ENCODE measurements around the gene BLVRB. TPM values are rescaled to one million over a fixed set of nuclear protein-coding genes. Genes with fewer than 3 reads are reported as not detected.

BLVRB gene
- total RNA-seq: 100 to 1,000 TPM in 2 of 7 donors, 10 to 100 TPM in 5; 64.0 to 135 (median 75.5) TPM
- 10 to 100 TPM; 16.8 to 88.5 TPM for polyA plus RNA-seq
- long read RNA-seq, donor 1, transcript BLVRB-201 (5 exons, 873 nt): major isoform, 56 of 75 reads
- long read RNA-seq, donor 1, partial matches to known transcripts: 1 of 75 reads
- long read RNA-seq, donor 1, other reads (novel, unspliced or antisense): 17 of 75 reads
- long read RNA-seq, donor 2, transcript BLVRB-201 (5 exons, 873 nt): major isoform, 22 of 22 reads
- long read RNA-seq, donor 2, partial matches to known transcripts: 0 of 22 reads
- long read RNA-seq, donor 2, other reads (novel, unspliced or antisense): 0 of 22 reads
- long read RNA-seq, donor 3, transcript BLVRB-201 (5 exons, 873 nt): major isoform, 68 of 75 reads
- long read RNA-seq, donor 3, partial matches to known transcripts: 5 of 75 reads
- long read RNA-seq, donor 3, other reads (novel, unspliced or antisense): 1 of 75 reads

GRCh38 chr19:40465557-40466218 lies at the start of gene BLVRB:
BLVRB (minus strand) TSS chr19:40465745; CDS start chr19:40465688, 57 bp downstream.
- peak; percentile 100 for DNase-seq
- 0 to 1% (median 0%) methylated on average over 45 to 54 of the region's 54 CpGs for WGBS, 3 donors
- intact Hi-C loops (cut with DNase I): loop anchor here in 3 of 4 donors (10.0 kb wide), 3 partner anchors 109 to 139 kb away; partner anchors contain the start of genes LTBP4 (in 2 of the 3) and SHKBP1 (in 1 of the 3)
- H3K36me3 ChIP-seq: no peaks in the 10 kb centered on the region
- TF ChIP-seq EP300 (IDR thresholded peaks at IDR 0.05) (no peak), POLR2A (IDR thresholded peaks at IDR 0.05) (peak; percentile 94), CTCF (IDR thresholded peaks at IDR 0.05) (peak in 1 of 3 donors; percentile 5)
- H3K27ac ChIP-seq: peak within 1 kb of the TSS; percentile 79 to 82
- H3K4me1 ChIP-seq (ENCODE audit: insufficient read depth): peaks cover 8% of the 10 kb centered on the region
- H3K9me3 ChIP-seq: no peaks in the 10 kb centered on the region
- peak within 1 kb of the TSS; percentile 70 for H3K4me3 ChIP-seq
- no peaks in the 10 kb centered on the region for H3K27me3 ChIP-seq

GRCh38 chr19:40513741-40514315 lies 48.3 kb upstream of the BLVRB start:
- DNase-seq: no peak
- intact Hi-C loops (cut with DNase I): loop anchor here in 1 of 4 donors (10.0 kb wide), 1 partner anchor 189 kb away; no protein-coding TSS in a partner anchor

GRCh38 chr19:40513345-40513678 lies 47.8 kb upstream of the BLVRB start:
- Histone ChIP-seq H3K27me3 (no peaks in the 10 kb centered on the region), H3K27ac (no peak overlapping the region), H3K36me3 (no peaks in the 10 kb centered on the region), H3K4me1 (ENCODE audit: insufficient read depth) (peaks cover 6% of the 10 kb centered on the region), H3K9me3 (no peaks in the 10 kb centered on the region), H3K4me3 (no peak overlapping the region)
- no peak for DNase-seq
- intact Hi-C loops (cut with DNase I): loop anchor here in 1 of 4 donors (10.0 kb wide), 1 partner anchor 189 kb away; no protein-coding TSS in a partner anchor
- no peak for TF ChIP-seq CTCF (IDR thresholded peaks at IDR 0.05)
- TF ChIP-seq POLR2A (IDR thresholded peaks at IDR 0.05): no peak
- no peak for TF ChIP-seq EP300 (IDR thresholded peaks at IDR 0.05)
- WGBS, 3 donors: 67 to 86% (median 71%) methylated on average over 27 of the region's 27 CpGs

More at GRCh38 chr19:40513741-40514315, 48.3 kb upstream of the BLVRB start:
- Histone ChIP-seq H3K9me3 (no peaks in the 10 kb centered on the region), H3K4me1 (ENCODE audit: insufficient read depth) (peaks cover 6% of the 10 kb centered on the region), H3K4me3 (no peak overlapping the region), H3K27me3 (no peaks in the 10 kb centered on the region), H3K27ac (no peak overlapping the region), H3K36me3 (no peaks in the 10 kb centered on the region)
- TF ChIP-seq CTCF (IDR thresholded peaks at IDR 0.05) (no peak), EP300 (IDR thresholded peaks at IDR 0.05) (no peak), POLR2A (IDR thresholded peaks at IDR 0.05) (no peak)
- WGBS, 3 donors: 86 to 93% (median 92%) methylated on average over 4 of the region's 4 CpGs
